ENCODE data around the gene LIMCH1. TPM values are rescaled to one million over a fixed set of nuclear protein-coding genes. Genes with fewer than 3 reads are reported as not detected.

The LIMCH1 gene
- total RNA-seq, 1 donor = 9.0 TPM

DNA sequence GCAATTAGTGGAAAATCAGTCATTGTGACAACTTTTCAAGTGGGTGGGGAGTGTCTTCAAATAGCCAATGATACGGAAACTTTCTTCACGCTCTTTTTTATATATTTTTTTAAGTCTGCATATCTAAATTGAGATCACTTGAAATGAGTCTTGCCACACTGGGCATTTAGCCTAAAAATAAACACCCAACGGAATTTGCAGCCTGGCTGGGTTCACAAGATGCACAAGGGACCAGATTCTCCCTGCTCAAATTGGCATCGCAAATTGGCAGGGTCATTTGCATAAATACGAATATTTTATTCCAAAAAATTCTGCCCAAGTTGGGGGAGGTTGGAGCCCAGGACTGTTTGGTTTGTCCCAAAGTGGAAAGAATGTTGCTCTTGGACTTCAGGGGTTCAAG lies 87.6 kb downstream of the LIMCH1 start:
- Histone ChIP-seq H3K27me3 (ENCODE audit: insufficient read depth, low read length) (peaks cover 3% of the 10 kb centered on the region), H3K4me2 (ENCODE audit: insufficient read depth, low read length) (no peak overlapping the region), H3K4me1 (ENCODE audit: insufficient read depth, low read length) (no peaks in the 10 kb centered on the region), H3K27ac (ENCODE audit: low read depth, low read length) (no peak overlapping the region), H3K9me3 (ENCODE audit: low read depth, low read length) (no peaks in the 10 kb centered on the region), H4K20me1 (ENCODE audit: insufficient read depth, low read length) (no peaks in the 10 kb centered on the region), H3K36me3 (ENCODE audit: insufficient read depth, low read length) (no peaks in the 10 kb centered on the region), H3K4me3 (ENCODE audit: insufficient read depth, low read length) (no peak overlapping the region), H2AFZ (ENCODE audit: low read length) (no peak overlapping the region), H3K79me2 (ENCODE audit: insufficient read depth, low read length) (no peaks in the 10 kb centered on the region)
- no peak for DNase-seq (ENCODE audit: insufficient read length, low spot score, missing footprints)
- TF ChIP-seq CTCF (IDR thresholded peaks at IDR 0.05; ENCODE audit: extremely low read depth, low read depth, low read length) = no peak

- H3K4me2 ChIP-seq (ENCODE audit: insufficient read depth, low read length) = no peak overlapping the region
- no peaks in the 10 kb centered on the region for H3K79me2 ChIP-seq (ENCODE audit: insufficient read depth, low read length)
- no peaks in the 10 kb centered on the region for H3K4me1 ChIP-seq (ENCODE audit: insufficient read depth, low read length)
- peaks cover 3% of the 10 kb centered on the region for H3K27me3 ChIP-seq (ENCODE audit: insufficient read depth, low read length)
- no peak for TF ChIP-seq CTCF (IDR thresholded peaks at IDR 0.05; ENCODE audit: extremely low read depth, low read depth, low read length)
- H3K36me3 ChIP-seq (ENCODE audit: insufficient read depth, low read length) = no peaks in the 10 kb centered on the region
- no peaks in the 10 kb centered on the region for H3K9me3 ChIP-seq (ENCODE audit: low read depth, low read length)
- H3K27ac ChIP-seq (ENCODE audit: low read depth, low read length) = no peak overlapping the region
- no peak overlapping the region for H3K4me3 ChIP-seq (ENCODE audit: insufficient read depth, low read length)
- H4K20me1 ChIP-seq (ENCODE audit: insufficient read depth, low read length) = no peaks in the 10 kb centered on the region
- DNase-seq (ENCODE audit: insufficient read length, low spot score, missing footprints) = no peak
- H2AFZ ChIP-seq (ENCODE audit: low read length) = no peak overlapping the region
Measured at GRCh38 chr4:41628936-41629335, 91.0 kb downstream of the LIMCH1 start.

- Histone ChIP-seq H3K27ac (ENCODE audit: low read depth, low read length) (no peak overlapping the region), H3K4me2 (ENCODE audit: insufficient read depth, low read length) (no peak overlapping the region), H4K20me1 (ENCODE audit: insufficient read depth, low read length) (no peaks in the 10 kb centered on the region), H2AFZ (ENCODE audit: low read length) (no peak overlapping the region), H3K36me3 (ENCODE audit: insufficient read depth, low read length) (no peaks in the 10 kb centered on the region), H3K79me2 (ENCODE audit: insufficient read depth, low read length) (no peaks in the 10 kb centered on the region), H3K27me3 (ENCODE audit: insufficient read depth, low read length) (no peaks in the 10 kb centered on the region), H3K9me3 (ENCODE audit: low read depth, low read length) (no peaks in the 10 kb centered on the region), H3K4me1 (ENCODE audit: insufficient read depth, low read length) (no peaks in the 10 kb centered on the region), H3K4me3 (ENCODE audit: insufficient read depth, low read length) (no peak overlapping the region)
- no peak for DNase-seq (ENCODE audit: insufficient read length, low spot score, missing footprints)
- no peak for TF ChIP-seq CTCF (IDR thresholded peaks at IDR 0.05; ENCODE audit: extremely low read depth, low read depth, low read length)
Measured at GRCh38 chr4:41631523-41631922, 93.6 kb downstream of the LIMCH1 start.

DNA sequence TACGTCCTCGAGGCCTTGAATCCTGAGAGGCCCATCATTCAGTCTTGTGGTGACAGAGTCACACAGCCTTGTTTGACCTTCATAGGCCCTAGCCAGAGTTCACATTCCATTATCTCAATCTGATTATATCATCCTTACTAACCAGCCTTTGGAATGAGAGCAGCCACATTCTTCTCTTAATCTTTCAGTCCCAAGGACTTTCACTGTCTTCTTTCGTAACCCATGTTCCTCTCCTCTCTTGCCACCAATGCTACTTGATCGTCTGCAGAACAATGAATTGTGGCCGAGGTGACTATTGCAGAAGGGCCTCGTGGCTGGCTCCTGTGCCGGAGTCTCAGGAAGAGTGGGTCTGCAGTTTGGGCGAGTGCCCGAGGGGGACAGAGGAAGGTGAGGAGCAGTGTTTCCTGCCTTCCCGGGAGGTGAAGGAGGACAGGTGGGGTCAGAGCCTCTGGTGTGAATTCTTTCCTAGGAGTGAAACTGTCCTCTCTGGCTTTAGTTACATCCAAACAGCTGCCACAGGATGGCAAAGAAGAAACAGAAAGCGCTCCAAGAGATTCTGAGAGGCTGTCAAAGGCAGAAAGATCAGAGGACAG lies 94.6 kb downstream of the LIMCH1 start:
- no peak for TF ChIP-seq CTCF (IDR thresholded peaks at IDR 0.05; ENCODE audit: extremely low read depth, low read depth, low read length)
- Histone ChIP-seq H3K9me3 (ENCODE audit: low read depth, low read length) (no peaks in the 10 kb centered on the region), H3K4me2 (ENCODE audit: insufficient read depth, low read length) (no peak overlapping the region), H3K79me2 (ENCODE audit: insufficient read depth, low read length) (no peaks in the 10 kb centered on the region), H4K20me1 (ENCODE audit: insufficient read depth, low read length) (no peaks in the 10 kb centered on the region), H3K27ac (ENCODE audit: low read depth, low read length) (no peak overlapping the region), H3K27me3 (ENCODE audit: insufficient read depth, low read length) (no peaks in the 10 kb centered on the region), H3K36me3 (ENCODE audit: insufficient read depth, low read length) (no peaks in the 10 kb centered on the region), H3K4me3 (ENCODE audit: insufficient read depth, low read length) (no peak overlapping the region), H3K4me1 (ENCODE audit: insufficient read depth, low read length) (no peaks in the 10 kb centered on the region), H2AFZ (ENCODE audit: low read length) (no peak overlapping the region)
- DNase-seq (ENCODE audit: insufficient read length, low spot score, missing footprints) = no peak

Measured in osteoblast (primary cell).